NCI-H345 (cell line): Measurements from ENCODE around the gene IRAK4.

Experiments
- DNase-seq: peaks from one replicate; lab custom pipeline; 2025; lab: John Stamatoyannopoulos, UW

The IRAK4 gene

DNA sequence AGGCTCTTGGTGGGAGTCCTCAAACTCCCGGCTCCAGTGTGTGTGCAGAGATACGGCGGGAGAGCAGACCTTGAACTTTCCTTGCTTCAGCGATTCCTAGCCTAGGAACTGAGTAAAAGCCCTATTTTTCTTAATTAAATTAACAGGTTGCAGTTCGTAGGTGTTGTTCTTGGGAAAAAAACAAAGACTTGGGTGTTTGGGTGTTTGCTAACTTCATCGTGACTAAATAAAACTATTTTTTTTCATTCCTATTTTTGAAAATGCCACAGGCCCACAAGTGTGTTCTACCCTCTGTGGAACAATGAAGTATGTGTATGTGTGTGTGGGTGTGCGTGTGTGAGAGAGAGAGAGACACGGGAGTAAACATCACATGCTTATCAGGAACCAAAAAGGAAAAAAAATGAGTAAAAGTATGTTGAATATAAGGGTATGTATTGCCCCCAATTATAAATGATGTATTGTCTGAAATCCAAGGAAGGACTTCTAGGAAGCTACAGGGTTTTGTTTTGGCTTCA, 77.8 kb downstream of the IRAK4 start:
- DNase-seq = no peak
